Muscle of back (tissue), 13 donors: ENCODE measurements around the gene GASK1A. TPM values are rescaled to one million over a fixed set of nuclear protein-coding genes. Genes with fewer than 3 reads are reported as not detected.
"Not testable (repeated sequence)": the region's sequence is repeated elsewhere in the genome, so short reads cannot be mapped to it uniquely, and the experiment has no call there.

Source experiments
- DNase-seq, 3 donors: peaks; one replicate each; pipeline versions ENCODE4 v3.0.0 to v3.0.0-alpha.2; 2013
- long read RNA-seq, 9 donors: transcript quantifications; one replicate each; lab custom pipeline, GENCODE V29; 2026
- polyA plus RNA-seq, 10 donors: library from polyadenylated mRNA; unstranded; fragments of 120-200 nt; gene quantifications; one replicate each; pipeline ENCODE4 v1.2.1, GENCODE V29; 2013; ENCODE audit not compliant: insufficient read length in 10 of 10

The GASK1A gene
- polyA plus RNA-seq = 10 to 100 TPM in 1 of 10 donors, 1 to 10 TPM in 9; 4.1 to 10.1 (median 6.3) TPM
- long read RNA-seq, donor 1 = 0 reads
- long read RNA-seq, donor 2, partial matches to known transcripts = 0 of 2 reads
- long read RNA-seq, donor 2, other reads (novel, unspliced or antisense) = 0 of 2 reads
- long read RNA-seq, donor 3 = 0 reads
- long read RNA-seq, donor 4 = 0 reads
- long read RNA-seq, donor 5, partial matches to known transcripts = 0 of 3 reads
- long read RNA-seq, donor 5, other reads (novel, unspliced or antisense) = 0 of 3 reads
- long read RNA-seq, donor 6, partial matches to known transcripts = 0 of 2 reads
- long read RNA-seq, donor 6, other reads (novel, unspliced or antisense) = 0 of 2 reads
- long read RNA-seq, donor 7, partial matches to known transcripts = 0 of 10 reads
- long read RNA-seq, donor 7, other reads (novel, unspliced or antisense) = 8 of 10 reads
- long read RNA-seq, donor 8 = 0 reads
- long read RNA-seq, donor 9 = 0 reads

GRCh38 chr3:42979044-42979972, at the start of gene GASK1A:
Gene GASK1A, plus strand, starts transcription at chr3:42979311. Its CDS starts 332 bp downstream, at chr3:42979643.
- peak; percentile 57 to 92 (median 74) for DNase-seq

- DNase-seq = no peak
These were observed 45.0 kb upstream of the GASK1A start for GRCh38 chr3:42934111-42934510.

- no peak for DNase-seq
These were observed 44.2 kb upstream of the GASK1A start for GRCh38 chr3:42934910-42935309.

GRCh38 chr3:42935472-42935871, 43.6 kb upstream of the GASK1A start:
- no peak for DNase-seq

- DNase-seq = peak; percentile 41 to 73 (median 49)
These were observed 42.7 kb upstream of the GASK1A start for GRCh38 chr3:42936157-42936981.

- DNase-seq = no peak
These were observed 41.8 kb upstream of the GASK1A start for GRCh38 chr3:42937334-42937733.

- DNase-seq = no peak
These were observed 36.4 kb upstream of the GASK1A start for GRCh38 chr3:42942693-42943092.

- no peak for DNase-seq
These were observed 33.1 kb upstream of the GASK1A start for GRCh38 chr3:42946050-42946449.

- no peak for DNase-seq
These were observed 21.5 kb upstream of the GASK1A start for GRCh38 chr3:42957573-42957972.

- no peak for DNase-seq
These were observed 18.8 kb upstream of the GASK1A start for GRCh38 chr3:42960282-42960681.

- DNase-seq = no peak
These were observed 18.3 kb upstream of the GASK1A start for GRCh38 chr3:42960786-42961185.

GRCh38 chr3:42961633-42962032, 17.5 kb upstream of the GASK1A start:
- peak; percentile 60 to 84 (median 76) for DNase-seq

GRCh38 chr3:42963269-42963668, 15.8 kb upstream of the GASK1A start:
- no peak for DNase-seq

- DNase-seq = no peak
These were observed 14.8 kb upstream of the GASK1A start for GRCh38 chr3:42964266-42964665.

- DNase-seq = no peak
These were observed 8.6 kb upstream of the GASK1A start for GRCh38 chr3:42970557-42970956.

- no peak for DNase-seq
These were observed 7.9 kb upstream of the GASK1A start for GRCh38 chr3:42970976-42971772.

- DNase-seq = not testable (repeated sequence)
These were observed 4.2 kb upstream of the GASK1A start for GRCh38 chr3:42974906-42975305.

- DNase-seq = no peak
These were observed 3.7 kb upstream of the GASK1A start for GRCh38 chr3:42975456-42975855.

GRCh38 chr3:42975955-42976354, 3.2 kb upstream of the GASK1A start:
- DNase-seq = no peak

GRCh38 chr3:42980209-42980608, 1.1 kb downstream of the GASK1A start:
- peak in 1 of 3 donors; percentile 52 for DNase-seq

GRCh38 chr3:42980909-42981308, 1.8 kb downstream of the GASK1A start:
- DNase-seq = no peak
